CD4-positive, alpha-beta T cell (primary cell): Measurements from ENCODE around the gene TMEM174. TPM values are rescaled to one million over a fixed set of nuclear protein-coding genes. Genes with fewer than 3 reads are reported as not detected.

ENCODE experiments used
- ATAC-seq: fragments of 200-7000 bp; cut with Tn5 transposase; one replicate; pipeline ENCODE4 v1.10.0; 2022; ENCODE audit warnings: mild to moderate bottlenecking; ENCODE audit not compliant: poor library complexity
- CTCF ChIA-PET: fragments of 350-600 bp; sonication (Branson Sonifier 250); formaldehyde crosslinking; loops from one replicate; lab custom pipeline; 2021; ENCODE audit warnings: antibody characterized with exemption, inconsistent platforms; lab: Charles Lee
- POLR2A ChIA-PET: fragments of 350-600 bp; sonication (Branson Sonifier 250); formaldehyde crosslinking; loops from one replicate; lab custom pipeline; 2021; ENCODE audit warnings: antibody characterized with exemption, inconsistent platforms; lab: Charles Lee
- DNase-seq, 14 experiments: peaks; one replicate each; pipeline ENCODE4 v3.0.0-alpha.2; 2013 to 2020; ENCODE audit warnings: mixed read lengths in 2 of 14
- H3K27ac ChIP-seq, 2 donors: one replicate each; pipeline versions ENCODE4 v1.5.1 to v1.7.0; 2013; ENCODE audit warnings: low read length in 2 of 2, low read depth in 1 of 2, mild to moderate bottlenecking in 1 of 2
- H3K27me3 ChIP-seq, 2 experiments: 1 replicate in 1 of 2; 2 replicates in 1 of 2; pipeline versions ENCODE4 v1.6.1 to v1.7.0; 2013; ENCODE audit warnings: low read length in 2 of 2, control low read depth in 1 of 2, mild to moderate bottlenecking in 1 of 2, moderate library complexity in 1 of 2; ENCODE audit not compliant: insufficient read depth in 2 of 2, control insufficient read depth in 1 of 2
- H3K36me3 ChIP-seq: one replicate; pipeline ENCODE4 v1.6.1; 2013; ENCODE audit warnings: low read length, control low read depth; ENCODE audit not compliant: insufficient read depth
- H3K4me1 ChIP-seq: one replicate; pipeline ENCODE4 v1.6.1; 2013; ENCODE audit warnings: low read length, control low read depth; ENCODE audit not compliant: insufficient read depth
- H3K4me3 ChIP-seq: one replicate; pipeline ENCODE4 v1.5.1; 2013; ENCODE audit warnings: mild to moderate bottlenecking, low read length, moderate library complexity
- H3K9me3 ChIP-seq, 2 experiments: 1 replicate in 1 of 2; 2 replicates in 1 of 2; pipeline versions ENCODE4 v1.6.1 to v1.7.0; 2013; ENCODE audit warnings: low read length in 2 of 2, mild to moderate bottlenecking in 2 of 2, control low read depth in 1 of 2, moderate library complexity in 1 of 2; ENCODE audit not compliant: control insufficient read depth in 1 of 2, insufficient read depth in 1 of 2
- H3K27ac Mint-ChIP-seq: one replicate; pipeline ENCODE4 v1.8.0; 2020; ENCODE audit warnings: mixed read lengths
- H3K27me3 Mint-ChIP-seq: one replicate; pipeline ENCODE4 v1.8.0; 2021; ENCODE audit warnings: mixed read lengths
- H3K36me3 Mint-ChIP-seq: one replicate; pipeline ENCODE4 v1.8.0; 2021; ENCODE audit warnings: low read depth, mixed read lengths
- H3K4me1 Mint-ChIP-seq: one replicate; pipeline ENCODE4 v1.8.0; 2021; ENCODE audit warnings: low read depth, mixed read lengths
- H3K4me3 Mint-ChIP-seq: one replicate; pipeline ENCODE4 v1.8.0; 2020; ENCODE audit warnings: mild to moderate bottlenecking, mixed read lengths
- H3K9me3 Mint-ChIP-seq: one replicate; pipeline ENCODE4 v1.8.0; 2020; ENCODE audit warnings: mixed read lengths
- intact Hi-C, 2 experiments: fragments of 100-400 bp; cut with DNase I in 1 of 2; cut with micrococcal nuclease in 1 of 2; formaldehyde crosslinking; loops; one replicate each; pipeline versions ENCODE4 v1.15.1 to v1.9.0; 2023 to 2025; cut with DNase I, micrococcal nuclease
- total RNA-seq, 174 experiments: library from RNA in 2 of 174; stranded (reverse) in 2 of 174; gene quantifications; one replicate each; pipeline ENCODE4 v1.2.3 and lab custom pipeline; 2021 to 2026
- TF ChIP-seq, protein P1 (sequence below): fragments of 200-600 bp; IDR thresholded peaks from one replicate; pipeline ENCODE4 v1.8.0; 2022; ENCODE audit warnings: antibody characterized with exemption, mild to moderate bottlenecking

TMEM174 gene
- total RNA-seq, 2 experiments from 2014 or later: not detected

DNA sequence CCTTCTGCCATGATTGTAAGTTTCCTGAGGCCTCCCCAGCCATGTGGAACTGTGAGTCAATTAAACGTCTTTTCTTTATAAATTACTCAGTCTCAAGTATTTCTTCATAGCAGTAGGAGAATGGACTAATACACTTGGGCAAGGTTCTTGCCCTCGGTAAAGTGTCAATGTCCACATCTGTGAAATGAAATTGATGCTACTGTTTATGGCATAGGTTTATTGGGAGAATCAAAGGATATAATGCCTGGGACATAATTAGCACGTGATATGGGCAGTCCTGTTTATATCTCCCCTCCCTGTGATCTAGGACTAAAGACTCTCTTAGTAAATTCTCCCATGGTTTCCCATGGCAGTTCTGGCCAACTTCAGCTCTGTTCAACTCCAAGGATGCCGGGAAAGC, 19.4 kb downstream of the TMEM174 start:
- Histone ChIP-seq H3K36me3 (no peaks in the 10 kb centered on the region), H3K4me1 (no peaks in the 10 kb centered on the region), H3K27ac (no peak overlapping the region), H3K27me3 (peaks cover 11 to 31% of the 10 kb centered on the region in 2 experiments), H3K9me3 (no peaks in the 10 kb centered on the region), H3K4me3 (no peak overlapping the region)
- no peak for DNase-seq
- no peak overlapping the region for H3K4me3 Mint-ChIP-seq
- H3K9me3 Mint-ChIP-seq: no peaks in the 10 kb centered on the region
- no peak overlapping the region for H3K27ac Mint-ChIP-seq
- H3K36me3 Mint-ChIP-seq: no peaks in the 10 kb centered on the region
- no peak for ATAC-seq
- POLR2A ChIA-PET: no interaction called here
- intact Hi-C loops: no loop called here
- H3K4me1 Mint-ChIP-seq: no peaks in the 10 kb centered on the region
- TF ChIP-seq, protein P1, sequence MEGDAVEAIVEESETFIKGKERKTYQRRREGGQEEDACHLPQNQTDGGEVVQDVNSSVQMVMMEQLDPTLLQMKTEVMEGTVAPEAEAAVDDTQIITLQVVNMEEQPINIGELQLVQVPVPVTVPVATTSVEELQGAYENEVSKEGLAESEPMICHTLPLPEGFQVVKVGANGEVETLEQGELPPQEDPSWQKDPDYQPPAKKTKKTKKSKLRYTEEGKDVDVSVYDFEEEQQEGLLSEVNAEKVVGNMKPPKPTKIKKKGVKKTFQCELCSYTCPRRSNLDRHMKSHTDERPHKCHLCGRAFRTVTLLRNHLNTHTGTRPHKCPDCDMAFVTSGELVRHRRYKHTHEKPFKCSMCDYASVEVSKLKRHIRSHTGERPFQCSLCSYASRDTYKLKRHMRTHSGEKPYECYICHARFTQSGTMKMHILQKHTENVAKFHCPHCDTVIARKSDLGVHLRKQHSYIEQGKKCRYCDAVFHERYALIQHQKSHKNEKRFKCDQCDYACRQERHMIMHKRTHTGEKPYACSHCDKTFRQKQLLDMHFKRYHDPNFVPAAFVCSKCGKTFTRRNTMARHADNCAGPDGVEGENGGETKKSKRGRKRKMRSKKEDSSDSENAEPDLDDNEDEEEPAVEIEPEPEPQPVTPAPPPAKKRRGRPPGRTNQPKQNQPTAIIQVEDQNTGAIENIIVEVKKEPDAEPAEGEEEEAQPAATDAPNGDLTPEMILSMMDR: no peak
- CTCF ChIA-PET: no interaction called here
- peaks cover 94% of the 10 kb centered on the region for H3K27me3 Mint-ChIP-seq

DNA sequence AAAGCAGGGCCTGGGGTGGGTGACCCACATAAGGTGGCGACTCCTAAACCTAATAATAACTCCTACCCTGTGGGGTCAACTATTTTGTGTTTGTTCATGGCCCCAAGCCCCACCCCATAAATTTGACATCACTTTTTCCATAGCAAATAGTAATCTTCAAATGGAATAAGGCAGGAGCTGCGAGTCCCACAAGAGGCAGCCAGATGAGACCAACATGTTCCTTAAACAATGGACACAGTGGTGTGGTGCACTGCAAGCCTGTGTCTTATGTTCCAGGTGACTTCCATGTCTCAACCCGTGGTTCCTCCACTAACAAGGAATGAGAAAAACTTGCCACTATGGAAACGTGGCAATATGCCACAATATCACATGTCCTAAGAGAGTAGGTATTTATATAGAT, 20.6 kb downstream of the TMEM174 start:
- Mint-ChIP-seq H3K4me3 (no peak overlapping the region), H3K4me1 (no peaks in the 10 kb centered on the region), H3K27ac (no peak overlapping the region), H3K36me3 (no peaks in the 10 kb centered on the region), H3K27me3 (peaks cover 88% of the 10 kb centered on the region), H3K9me3 (no peaks in the 10 kb centered on the region)
- TF ChIP-seq, protein P1: no peak
- DNase-seq (no peak), ATAC-seq (no peak)
- intact Hi-C loops: no loop called here
- H3K27ac ChIP-seq: no peak overlapping the region
- H3K9me3 ChIP-seq: no peaks in the 10 kb centered on the region
- H3K4me3 ChIP-seq: no peak overlapping the region
- ChIA-PET POLR2A (no interaction called here), CTCF (no interaction called here)
- H3K36me3 ChIP-seq: no peaks in the 10 kb centered on the region
- no peaks in the 10 kb centered on the region for H3K4me1 ChIP-seq
- peaks cover 11 to 39% of the 10 kb centered on the region in 2 experiments for H3K27me3 ChIP-seq

DNA sequence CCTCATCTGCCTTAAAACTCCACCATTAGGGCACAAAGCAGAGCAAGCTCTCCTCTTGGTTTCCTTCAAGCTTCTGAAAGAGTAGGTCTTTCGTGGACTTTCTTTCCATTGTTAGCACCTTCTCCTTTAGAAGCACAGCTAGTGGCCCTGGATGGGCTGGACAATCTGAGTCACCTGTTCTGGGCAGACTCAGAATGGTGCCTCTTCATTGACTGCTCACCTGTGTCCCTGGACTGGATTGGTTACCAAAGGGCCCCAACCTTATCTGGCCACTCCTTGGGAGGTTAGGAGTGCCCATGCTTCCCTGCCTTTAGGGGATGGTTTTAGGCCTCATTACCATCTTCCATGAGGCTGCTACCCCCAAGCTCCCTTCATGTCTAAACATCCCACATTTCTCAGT, 23.2 kb downstream of the TMEM174 start:
- ChIA-PET POLR2A (no interaction called here), CTCF (no interaction called here)
- Histone ChIP-seq H3K36me3 (no peaks in the 10 kb centered on the region), H3K27ac (no peak overlapping the region), H3K9me3 (no peaks in the 10 kb centered on the region), H3K4me1 (no peaks in the 10 kb centered on the region), H3K4me3 (no peak overlapping the region), H3K27me3 (peaks cover 11 to 39% of the 10 kb centered on the region in 2 experiments)
- peaks cover 87% of the 10 kb centered on the region for H3K27me3 Mint-ChIP-seq
- no peak overlapping the region for H3K27ac Mint-ChIP-seq
- TF ChIP-seq, protein P1: no peak
- no peak overlapping the region for H3K4me3 Mint-ChIP-seq
- intact Hi-C loops: no loop called here
- DNase-seq: no peak
- no peaks in the 10 kb centered on the region for H3K9me3 Mint-ChIP-seq
- H3K4me1 Mint-ChIP-seq: no peaks in the 10 kb centered on the region
- no peaks in the 10 kb centered on the region for H3K36me3 Mint-ChIP-seq
- ATAC-seq: no peak
